NCI-H1436 treated with DMSO at 0.1 percent for 48 hours (cell line): ENCODE measurements around the gene ETV3L.
A peak's percentile ranks its signal among the peaks of the same experiment; 100 is the strongest.
"Not testable (repeated sequence)": the region's sequence is repeated elsewhere in the genome, so short reads cannot be mapped to it uniquely, and the experiment has no call there.

Source experiments
- DNase-seq: peaks from one replicate; lab custom pipeline; 2025; lab: John Stamatoyannopoulos, UW

ETV3L gene

GRCh38 chr1:157077394-157077793 lies 22.2 kb downstream of the ETV3L start:
- DNase-seq = no peak

GRCh38 chr1:157073944-157074685 lies 25.5 kb downstream of the ETV3L start:
- DNase-seq = no peak

GRCh38 chr1:157069601-157070000 lies 30.0 kb downstream of the ETV3L start:
- no peak for DNase-seq

GRCh38 chr1:157059241-157059640 lies 40.4 kb downstream of the ETV3L start:
- DNase-seq = not testable (repeated sequence)

- no peak for DNase-seq
These were observed 43.3 kb downstream of the ETV3L start for GRCh38 chr1:157056269-157056668.

GRCh38 chr1:157055729-157056128 lies 43.9 kb downstream of the ETV3L start:
- DNase-seq = not testable (repeated sequence)

- DNase-seq = no peak
These were observed 48.8 kb downstream of the ETV3L start for GRCh38 chr1:157050836-157051235.

- DNase-seq = no peak
These were observed 52.6 kb downstream of the ETV3L start for GRCh38 chr1:157047062-157047410.

GRCh38 chr1:157045250-157046218 lies 54.1 kb downstream of the ETV3L start, which contains the start of gene ARHGEF11:
ARHGEF11 (minus strand) TSS chr1:157045742; CDS start chr1:157044330, 1,412 bp downstream.
- peak; percentile 10 for DNase-seq

- no peak for DNase-seq
These were observed 55.3 kb downstream of the ETV3L start for GRCh38 chr1:157044326-157044725.

- DNase-seq = no peak
These were observed 55.9 kb downstream of the ETV3L start for GRCh38 chr1:157043685-157044084.

- no peak for DNase-seq
These were observed 56.8 kb downstream of the ETV3L start for GRCh38 chr1:157042846-157043245.
